Memory B cell (primary cell): ENCODE measurements around the gene TBXAS1.
A peak's percentile ranks its signal among the peaks of the same experiment; 100 is the strongest.

Experiments used
- ATAC-seq: fragments of 150-1000 bp; cut with Tn5 transposase; 2 replicates; pipeline ENCODE4 v1.10.0; 2021; ENCODE audit warnings: low read depth, mild to moderate bottlenecking, moderate library complexity
- DNase-seq, 2 donors: peaks; one replicate each; pipeline ENCODE4 v3.0.0; 2022; ENCODE audit warnings: low spot score in 2 of 2
- H3K27ac Mint-ChIP-seq: one replicate; pipeline ENCODE4 v1.8.0; 2022; ENCODE audit warnings: mild to moderate bottlenecking, moderate library complexity, mixed read lengths
- H3K27me3 Mint-ChIP-seq: one replicate; pipeline ENCODE4 v1.8.0; 2022; ENCODE audit warnings: mixed read lengths
- H3K36me3 Mint-ChIP-seq: one replicate; pipeline ENCODE4 v1.8.0; 2022; ENCODE audit warnings: mild to moderate bottlenecking, mixed read lengths
- H3K4me1 Mint-ChIP-seq: one replicate; pipeline ENCODE4 v1.8.0; 2022; ENCODE audit warnings: mixed read lengths
- H3K4me3 Mint-ChIP-seq: one replicate; pipeline ENCODE4 v1.8.0; 2022; ENCODE audit warnings: mild to moderate bottlenecking, moderate library complexity, mixed read lengths
- H3K9me3 Mint-ChIP-seq: one replicate; pipeline ENCODE4 v1.8.0; 2022; ENCODE audit warnings: mixed read lengths

TBXAS1 gene

DNA sequence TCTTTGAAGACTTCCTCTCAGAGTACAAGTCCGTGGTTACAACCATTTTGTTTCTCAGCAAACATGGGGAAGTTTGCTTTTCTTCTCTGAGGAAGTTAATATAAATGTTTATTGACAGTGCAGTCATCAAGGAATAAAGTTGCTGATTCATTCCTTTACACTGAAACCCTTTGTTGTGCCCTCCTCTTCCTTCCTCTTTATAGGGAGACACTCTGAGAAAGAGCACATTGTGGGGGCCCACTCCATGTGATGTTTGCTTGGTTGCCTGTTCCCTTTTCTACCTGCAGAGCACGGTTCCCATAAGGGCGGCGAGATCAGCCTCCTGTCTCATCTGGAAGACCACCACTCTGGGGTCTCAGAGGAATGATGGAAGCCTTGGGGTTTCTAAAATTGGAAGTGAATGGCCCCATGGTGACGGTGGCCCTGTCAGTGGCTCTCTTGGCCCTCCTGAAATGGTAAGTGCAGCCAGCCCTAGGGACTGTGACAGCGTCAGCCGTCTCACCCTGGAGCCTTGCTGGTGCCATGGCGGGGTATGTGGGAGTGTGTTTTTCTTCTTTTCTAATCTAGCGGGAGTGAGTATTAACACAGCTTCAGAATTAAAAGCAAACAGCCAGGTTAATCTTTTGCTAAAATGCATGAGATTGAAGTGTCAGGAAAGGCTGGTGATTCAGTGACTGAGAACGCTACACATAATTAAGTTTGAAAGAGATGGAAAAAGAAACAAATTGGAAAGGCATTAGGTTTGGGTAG is at the start of gene TBXAS1:
TSS of gene TBXAS1 (plus strand) at position 240 of the 750 bp plus-strand sequence. CDS start at position 367, 127 bp downstream.
- Mint-ChIP-seq H3K4me1 (peaks cover 25% of the 10 kb centered on the region), H3K27ac (peak within 1 kb of the TSS; percentile 88), H3K4me3 (peak within 1 kb of the TSS; percentile 65), H3K9me3 (peaks cover 3% of the 10 kb centered on the region), H3K36me3 (peaks cover 4% of the 10 kb centered on the region), H3K27me3 (no peaks in the 10 kb centered on the region)
- DNase-seq (peak in 1 of 2 donors; percentile 13), ATAC-seq (peak; percentile 75)

DNA sequence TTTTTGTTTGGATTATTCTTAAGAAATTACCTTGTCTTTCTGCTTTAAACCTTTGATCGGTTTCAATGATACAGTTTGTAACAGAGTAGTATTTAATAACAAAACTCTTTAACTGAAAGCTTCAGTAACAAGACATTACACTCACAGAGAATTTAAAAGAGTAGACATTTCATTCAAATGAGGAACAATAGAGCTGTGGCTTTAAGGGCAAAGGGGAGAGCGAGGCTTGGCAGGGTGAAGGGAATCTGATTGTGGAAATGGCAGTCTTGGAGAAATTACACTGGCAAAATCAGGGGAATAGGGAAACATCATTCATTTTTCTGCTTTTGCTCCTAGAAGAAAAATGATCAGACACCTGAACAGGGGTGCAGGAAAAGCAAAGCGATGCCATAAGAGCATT is 46.1 kb upstream of the TBXAS1 start:
- H3K36me3 Mint-ChIP-seq = no peaks in the 10 kb centered on the region
- DNase-seq (no peak), ATAC-seq (no peak)
- peaks cover 8% of the 10 kb centered on the region for H3K27me3 Mint-ChIP-seq
- no peak overlapping the region for H3K27ac Mint-ChIP-seq
- no peak overlapping the region for H3K4me3 Mint-ChIP-seq
- peaks cover 11% of the 10 kb centered on the region for H3K4me1 Mint-ChIP-seq
- H3K9me3 Mint-ChIP-seq = no peaks in the 10 kb centered on the region

DNA sequence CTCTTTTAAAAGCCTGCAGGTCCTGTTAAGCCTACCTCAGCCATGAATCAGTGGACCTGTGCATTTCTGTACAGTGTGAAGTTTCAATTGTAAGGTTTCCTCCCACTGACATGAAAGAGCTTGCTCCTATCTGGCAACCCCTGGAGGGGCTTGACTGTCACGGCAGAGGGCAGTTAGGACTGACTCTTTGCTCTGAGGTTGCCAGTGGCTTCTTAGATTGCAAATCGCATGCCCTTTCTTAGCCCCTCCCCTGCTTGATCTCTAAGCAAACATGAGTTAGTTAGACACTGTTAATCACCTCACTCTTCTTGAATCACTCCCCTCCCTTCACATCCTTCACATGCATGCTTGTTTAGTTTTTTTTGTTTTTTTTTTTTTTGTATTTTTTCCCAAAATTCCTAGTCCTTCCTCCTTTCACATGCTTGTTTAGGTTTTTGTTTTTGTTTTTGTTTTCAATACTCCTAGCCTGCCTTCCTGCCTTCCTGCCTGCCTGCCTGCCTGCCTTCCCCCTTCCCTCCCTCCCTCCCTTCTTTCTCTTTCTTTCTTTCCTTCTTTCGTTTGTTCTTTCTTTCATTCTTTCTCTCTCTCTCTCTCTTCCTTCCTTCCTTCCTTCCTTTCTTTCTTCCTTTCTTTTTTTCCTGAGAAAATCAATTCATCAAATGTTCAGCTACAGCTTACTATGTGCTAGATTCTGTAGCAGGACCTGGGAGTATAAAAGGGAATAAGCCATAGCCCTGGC is 45.2 kb upstream of the TBXAS1 start:
- Mint-ChIP-seq H3K9me3 (no peaks in the 10 kb centered on the region), H3K36me3 (no peaks in the 10 kb centered on the region), H3K27ac (no peak overlapping the region), H3K4me1 (peaks cover 6% of the 10 kb centered on the region), H3K27me3 (peaks cover 8% of the 10 kb centered on the region), H3K4me3 (no peak overlapping the region)
- ATAC-seq = no peak
- DNase-seq = no peak

GRCh38 chr7:139784648-139785047 is 44.4 kb upstream of the TBXAS1 start:
- Mint-ChIP-seq H3K9me3 (no peaks in the 10 kb centered on the region), H3K4me3 (no peak overlapping the region), H3K27me3 (peaks cover 6% of the 10 kb centered on the region), H3K4me1 (peaks cover 2% of the 10 kb centered on the region), H3K36me3 (no peaks in the 10 kb centered on the region), H3K27ac (no peak overlapping the region)
- ATAC-seq (no peak), DNase-seq (no peak)

DNA sequence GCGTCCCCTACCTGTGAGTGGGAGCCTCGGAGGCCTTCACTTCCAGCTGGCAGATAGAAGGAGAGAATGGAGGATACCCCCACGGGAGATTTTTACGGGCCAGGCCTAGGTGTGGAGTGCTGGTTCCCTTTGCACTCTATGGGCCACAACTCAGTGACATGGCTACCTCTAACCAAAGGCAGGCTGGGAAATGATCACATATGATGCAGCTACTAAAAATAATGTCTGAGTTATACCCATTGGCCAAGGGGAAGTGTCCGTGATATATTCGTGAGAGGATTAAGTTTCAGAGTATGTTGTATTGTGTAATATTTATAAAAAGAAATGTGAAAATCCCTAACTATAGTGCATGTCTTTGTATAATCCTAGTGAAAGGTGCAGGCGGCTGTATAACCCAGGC is 37.7 kb upstream of the TBXAS1 start:
- peaks cover 5% of the 10 kb centered on the region for H3K36me3 Mint-ChIP-seq

DNA sequence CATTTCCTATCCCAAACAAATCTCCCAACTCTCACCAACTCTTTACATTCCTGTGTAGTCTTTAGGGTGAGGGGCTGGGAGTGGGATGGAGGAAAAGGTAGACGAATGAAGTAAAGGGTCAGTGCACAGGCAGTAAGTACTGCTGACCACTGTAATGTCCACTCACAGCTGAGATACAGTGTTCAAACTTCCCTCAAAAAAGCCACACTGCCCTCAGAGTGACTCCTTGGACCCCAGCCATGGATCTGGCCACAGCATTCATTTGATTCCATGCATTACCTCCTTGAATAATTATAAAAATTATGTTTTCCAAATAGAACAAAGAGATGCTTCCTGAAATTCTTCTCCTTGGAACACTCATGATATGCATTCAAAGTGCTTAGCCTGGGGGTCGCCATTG is 31.5 kb upstream of the TBXAS1 start:
- peaks cover 6% of the 10 kb centered on the region for H3K9me3 Mint-ChIP-seq
- ATAC-seq (no peak), DNase-seq (no peak)
- H3K4me1 Mint-ChIP-seq = peaks cover 18% of the 10 kb centered on the region
- H3K36me3 Mint-ChIP-seq = peaks cover 7% of the 10 kb centered on the region
- H3K4me3 Mint-ChIP-seq = no peak overlapping the region
- H3K27ac Mint-ChIP-seq = no peak overlapping the region
- H3K27me3 Mint-ChIP-seq = no peaks in the 10 kb centered on the region

More for the DNA sequence above, 37.7 kb upstream of the TBXAS1 start:
- Mint-ChIP-seq H3K9me3 (peaks cover 4% of the 10 kb centered on the region), H3K27ac (no peak overlapping the region), H3K27me3 (no peaks in the 10 kb centered on the region), H3K4me3 (no peak overlapping the region), H3K4me1 (no peaks in the 10 kb centered on the region)
- ATAC-seq (no peak), DNase-seq (no peak)

DNA sequence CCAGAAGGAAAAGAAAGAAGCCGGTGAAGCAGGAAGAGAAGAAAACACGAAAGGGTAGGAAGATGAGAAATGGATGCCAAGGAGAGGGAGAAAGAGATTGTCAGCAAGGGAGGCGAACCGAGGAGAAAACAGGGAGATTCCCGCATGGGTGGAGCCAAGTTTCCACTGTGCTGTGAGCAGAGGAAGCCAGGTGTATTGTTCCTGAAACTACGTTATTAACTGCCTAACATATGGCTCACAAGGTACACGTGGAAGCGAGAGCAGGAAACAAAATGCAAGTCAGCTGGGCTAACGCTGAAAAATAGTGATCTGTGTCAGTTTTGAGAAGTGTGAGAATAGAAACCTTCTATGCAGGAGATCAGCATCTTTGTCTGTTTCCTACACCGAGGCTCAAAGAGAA is 30.8 kb upstream of the TBXAS1 start:
- H3K27ac Mint-ChIP-seq = no peak overlapping the region
- H3K36me3 Mint-ChIP-seq = peaks cover 11% of the 10 kb centered on the region
- H3K27me3 Mint-ChIP-seq = no peaks in the 10 kb centered on the region
- peaks cover 18% of the 10 kb centered on the region for H3K4me1 Mint-ChIP-seq
- peak; percentile 79 for ATAC-seq
- DNase-seq = no peak
- peaks cover 12% of the 10 kb centered on the region for H3K9me3 Mint-ChIP-seq
- peak overlapping the region; percentile 1 for H3K4me3 Mint-ChIP-seq

DNA sequence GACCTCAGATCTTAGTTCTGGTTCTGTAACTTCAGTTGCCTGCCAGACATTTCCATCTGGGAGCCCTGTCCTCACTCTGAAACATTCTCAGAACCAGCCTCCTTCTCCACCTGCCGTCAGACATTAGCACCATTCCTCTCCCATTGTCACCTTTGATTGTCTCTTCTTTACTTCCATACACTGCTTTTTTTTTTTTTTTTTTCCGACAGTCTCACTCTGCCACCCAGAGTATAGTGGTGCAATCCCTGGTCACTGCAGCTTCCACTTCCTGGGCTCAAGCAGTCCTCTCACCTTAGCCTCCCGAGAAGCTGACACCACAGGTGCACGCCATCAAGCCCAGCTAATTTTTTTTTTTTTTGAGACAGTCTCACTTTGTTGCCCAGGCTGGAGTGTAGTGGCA is 30.2 kb upstream of the TBXAS1 start:
- Mint-ChIP-seq H3K4me3 (no peak overlapping the region), H3K9me3 (peaks cover 12% of the 10 kb centered on the region), H3K4me1 (peaks cover 18% of the 10 kb centered on the region), H3K27me3 (no peaks in the 10 kb centered on the region), H3K27ac (no peak overlapping the region), H3K36me3 (peaks cover 11% of the 10 kb centered on the region)
- DNase-seq (no peak), ATAC-seq (no peak)

GRCh38 chr7:139799586-139799985 is 29.5 kb upstream of the TBXAS1 start:
- H3K27me3 Mint-ChIP-seq = no peaks in the 10 kb centered on the region
- peaks cover 18% of the 10 kb centered on the region for H3K4me1 Mint-ChIP-seq
- peaks cover 11% of the 10 kb centered on the region for H3K36me3 Mint-ChIP-seq
- DNase-seq (no peak), ATAC-seq (no peak)
- peak overlapping the region; percentile 30 for H3K27ac Mint-ChIP-seq
- no peak overlapping the region for H3K4me3 Mint-ChIP-seq
- peaks cover 13% of the 10 kb centered on the region for H3K9me3 Mint-ChIP-seq

- no peak overlapping the region for H3K27ac Mint-ChIP-seq
- H3K4me1 Mint-ChIP-seq = peaks cover 7% of the 10 kb centered on the region
- no peak overlapping the region for H3K4me3 Mint-ChIP-seq
- H3K36me3 Mint-ChIP-seq = peaks cover 12% of the 10 kb centered on the region
- peaks cover 7% of the 10 kb centered on the region for H3K27me3 Mint-ChIP-seq
- peaks cover 9% of the 10 kb centered on the region for H3K9me3 Mint-ChIP-seq
- DNase-seq (no peak), ATAC-seq (no peak)
Observed at GRCh38 chr7:139804571-139804970, 24.5 kb upstream of the TBXAS1 start.

DNA sequence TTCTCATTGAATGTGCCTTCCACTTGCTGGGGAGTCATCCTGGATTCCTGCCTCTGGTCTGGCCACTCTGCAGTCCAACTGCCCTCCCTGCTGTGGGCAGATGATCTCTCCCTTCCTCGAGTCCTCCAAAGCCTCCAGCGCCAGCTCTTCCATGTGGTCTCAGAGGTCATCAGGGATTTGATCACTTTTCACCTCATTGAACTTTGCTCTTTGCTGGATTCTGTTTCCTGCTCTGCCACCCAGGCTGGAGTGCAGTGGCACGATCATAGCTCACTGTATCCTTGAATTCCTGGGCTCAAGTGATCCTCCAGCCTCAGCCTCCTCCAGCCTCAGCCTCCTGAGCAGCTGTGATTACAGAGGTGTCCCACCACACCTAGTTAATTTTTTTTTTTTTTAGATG is 22.1 kb upstream of the TBXAS1 start:
- no peak overlapping the region for H3K4me3 Mint-ChIP-seq

GRCh38 chr7:139808427-139808826 is 20.6 kb upstream of the TBXAS1 start:
- Mint-ChIP-seq H3K4me1 (peaks cover 2% of the 10 kb centered on the region), H3K4me3 (no peak overlapping the region), H3K36me3 (peaks cover 5% of the 10 kb centered on the region), H3K9me3 (peaks cover 1% of the 10 kb centered on the region), H3K27me3 (peaks cover 8% of the 10 kb centered on the region), H3K27ac (peak overlapping the region; percentile 14)
- ATAC-seq = no peak
- no peak for DNase-seq

More for the DNA sequence above, 22.1 kb upstream of the TBXAS1 start:
- H3K4me1 Mint-ChIP-seq = peaks cover 2% of the 10 kb centered on the region
- DNase-seq (no peak), ATAC-seq (no peak)
- peaks cover 9% of the 10 kb centered on the region for H3K9me3 Mint-ChIP-seq
- H3K36me3 Mint-ChIP-seq = peaks cover 12% of the 10 kb centered on the region
- H3K27ac Mint-ChIP-seq = no peak overlapping the region
- peaks cover 8% of the 10 kb centered on the region for H3K27me3 Mint-ChIP-seq

DNA sequence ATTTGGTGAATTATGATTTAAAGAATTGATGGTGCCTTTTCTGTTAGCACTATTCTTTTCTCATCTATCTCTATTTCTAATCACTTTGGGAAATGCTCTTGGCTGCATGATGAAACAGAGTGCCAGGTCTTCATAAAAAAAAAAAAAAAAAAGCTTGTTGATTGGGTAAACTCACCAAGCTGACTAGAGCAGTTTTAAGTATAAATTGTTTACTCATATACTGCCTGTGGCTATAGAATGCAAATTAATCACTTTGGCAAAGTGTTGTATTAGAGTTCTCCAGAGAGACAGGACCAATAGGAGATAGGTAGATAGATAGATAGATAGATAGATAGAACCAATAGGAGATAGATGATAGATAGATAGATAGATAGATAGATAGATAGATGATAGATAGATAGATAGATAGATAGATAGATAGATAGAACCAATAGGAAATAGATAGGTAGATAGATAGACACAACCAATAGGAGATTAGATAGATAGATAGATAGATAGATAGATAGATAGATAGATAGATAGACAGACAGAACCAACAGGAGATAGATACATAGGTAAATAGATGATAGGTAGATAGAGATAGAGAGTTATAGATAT is 20.1 kb upstream of the TBXAS1 start:
- ATAC-seq = no peak
- peak overlapping the region; percentile 14 for H3K27ac Mint-ChIP-seq

GRCh38 chr7:139811066-139811465 is 18.0 kb upstream of the TBXAS1 start:
- Mint-ChIP-seq H3K36me3 (peaks cover 3% of the 10 kb centered on the region), H3K27ac (no peak overlapping the region), H3K4me1 (peaks cover 2% of the 10 kb centered on the region), H3K4me3 (no peak overlapping the region), H3K27me3 (peaks cover 8% of the 10 kb centered on the region), H3K9me3 (peaks cover 1% of the 10 kb centered on the region)
- DNase-seq = no peak
- no peak for ATAC-seq

More for the DNA sequence above, 20.1 kb upstream of the TBXAS1 start:
- peaks cover 8% of the 10 kb centered on the region for H3K27me3 Mint-ChIP-seq
- peaks cover 1% of the 10 kb centered on the region for H3K9me3 Mint-ChIP-seq
- DNase-seq = no peak
- H3K36me3 Mint-ChIP-seq = peaks cover 5% of the 10 kb centered on the region
- H3K4me1 Mint-ChIP-seq = peaks cover 2% of the 10 kb centered on the region
- H3K4me3 Mint-ChIP-seq = no peak overlapping the region
